ENCODE data around the gene TBC1D9.

DNA sequence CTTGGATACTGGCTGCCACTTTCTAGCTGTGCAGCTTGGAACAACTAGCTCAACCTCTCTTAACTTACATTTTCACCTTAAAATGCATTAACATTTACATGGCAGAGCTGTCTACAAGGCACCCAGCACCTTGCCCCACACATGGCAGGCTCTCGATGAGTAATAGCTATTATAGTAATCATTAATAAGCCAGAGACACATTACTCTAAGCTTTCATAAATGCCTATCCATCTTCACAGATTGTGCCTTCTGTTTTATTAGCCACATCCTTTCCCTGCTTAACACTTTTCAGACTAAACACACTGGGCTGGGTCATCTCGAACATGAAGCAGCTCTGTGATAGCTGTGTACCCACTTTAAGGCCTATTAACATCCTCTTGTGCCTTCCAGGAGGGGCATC lies 103.6 kb downstream of the TBC1D9 start:
- TF ChIP-seq, protein P1, sequence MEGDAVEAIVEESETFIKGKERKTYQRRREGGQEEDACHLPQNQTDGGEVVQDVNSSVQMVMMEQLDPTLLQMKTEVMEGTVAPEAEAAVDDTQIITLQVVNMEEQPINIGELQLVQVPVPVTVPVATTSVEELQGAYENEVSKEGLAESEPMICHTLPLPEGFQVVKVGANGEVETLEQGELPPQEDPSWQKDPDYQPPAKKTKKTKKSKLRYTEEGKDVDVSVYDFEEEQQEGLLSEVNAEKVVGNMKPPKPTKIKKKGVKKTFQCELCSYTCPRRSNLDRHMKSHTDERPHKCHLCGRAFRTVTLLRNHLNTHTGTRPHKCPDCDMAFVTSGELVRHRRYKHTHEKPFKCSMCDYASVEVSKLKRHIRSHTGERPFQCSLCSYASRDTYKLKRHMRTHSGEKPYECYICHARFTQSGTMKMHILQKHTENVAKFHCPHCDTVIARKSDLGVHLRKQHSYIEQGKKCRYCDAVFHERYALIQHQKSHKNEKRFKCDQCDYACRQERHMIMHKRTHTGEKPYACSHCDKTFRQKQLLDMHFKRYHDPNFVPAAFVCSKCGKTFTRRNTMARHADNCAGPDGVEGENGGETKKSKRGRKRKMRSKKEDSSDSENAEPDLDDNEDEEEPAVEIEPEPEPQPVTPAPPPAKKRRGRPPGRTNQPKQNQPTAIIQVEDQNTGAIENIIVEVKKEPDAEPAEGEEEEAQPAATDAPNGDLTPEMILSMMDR (IDR thresholded peaks at IDR 0.05) = no peak
- TF ChIP-seq RELA (CRISPR knock-in tag; IDR thresholded peaks at IDR 0.05; ENCODE audit: borderline replicate concordance) (no peak), TEAD4 (CRISPR knock-in tag; IDR thresholded peaks at IDR 0.05) (no peak), NR3C1 (CRISPR knock-in tag; conservative IDR thresholded peaks at IDR 0.05; ENCODE audit: low read depth) (no peak), ESRRA (CRISPR knock-in tag; IDR thresholded peaks at IDR 0.05; ENCODE audit: borderline replicate concordance) (no peak)
- TF ChIP-seq, protein P2, sequence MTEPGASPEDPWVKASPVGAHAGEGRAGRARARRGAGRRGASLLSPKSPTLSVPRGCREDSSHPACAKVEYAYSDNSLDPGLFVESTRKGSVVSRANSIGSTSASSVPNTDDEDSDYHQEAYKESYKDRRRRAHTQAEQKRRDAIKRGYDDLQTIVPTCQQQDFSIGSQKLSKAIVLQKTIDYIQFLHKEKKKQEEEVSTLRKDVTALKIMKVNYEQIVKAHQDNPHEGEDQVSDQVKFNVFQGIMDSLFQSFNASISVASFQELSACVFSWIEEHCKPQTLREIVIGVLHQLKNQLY (CRISPR knock-in tag; IDR thresholded peaks at IDR 0.05) = no peak
- TF ChIP-seq, protein P3, sequence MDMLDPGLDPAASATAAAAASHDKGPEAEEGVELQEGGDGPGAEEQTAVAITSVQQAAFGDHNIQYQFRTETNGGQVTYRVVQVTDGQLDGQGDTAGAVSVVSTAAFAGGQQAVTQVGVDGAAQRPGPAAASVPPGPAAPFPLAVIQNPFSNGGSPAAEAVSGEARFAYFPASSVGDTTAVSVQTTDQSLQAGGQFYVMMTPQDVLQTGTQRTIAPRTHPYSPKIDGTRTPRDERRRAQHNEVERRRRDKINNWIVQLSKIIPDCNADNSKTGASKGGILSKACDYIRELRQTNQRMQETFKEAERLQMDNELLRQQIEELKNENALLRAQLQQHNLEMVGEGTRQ (CRISPR knock-in tag; IDR thresholded peaks at IDR 0.05) = no peak
- TF ChIP-seq, protein P4, sequence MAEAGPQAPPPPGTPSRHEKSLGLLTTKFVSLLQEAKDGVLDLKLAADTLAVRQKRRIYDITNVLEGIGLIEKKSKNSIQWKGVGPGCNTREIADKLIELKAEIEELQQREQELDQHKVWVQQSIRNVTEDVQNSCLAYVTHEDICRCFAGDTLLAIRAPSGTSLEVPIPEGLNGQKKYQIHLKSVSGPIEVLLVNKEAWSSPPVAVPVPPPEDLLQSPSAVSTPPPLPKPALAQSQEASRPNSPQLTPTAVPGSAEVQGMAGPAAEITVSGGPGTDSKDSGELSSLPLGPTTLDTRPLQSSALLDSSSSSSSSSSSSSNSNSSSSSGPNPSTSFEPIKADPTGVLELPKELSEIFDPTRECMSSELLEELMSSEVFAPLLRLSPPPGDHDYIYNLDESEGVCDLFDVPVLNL (CRISPR knock-in tag; IDR thresholded peaks at IDR 0.05; ENCODE audit: borderline replicate concordance, low read depth) = no peak
- TF ChIP-seq, protein P5, sequence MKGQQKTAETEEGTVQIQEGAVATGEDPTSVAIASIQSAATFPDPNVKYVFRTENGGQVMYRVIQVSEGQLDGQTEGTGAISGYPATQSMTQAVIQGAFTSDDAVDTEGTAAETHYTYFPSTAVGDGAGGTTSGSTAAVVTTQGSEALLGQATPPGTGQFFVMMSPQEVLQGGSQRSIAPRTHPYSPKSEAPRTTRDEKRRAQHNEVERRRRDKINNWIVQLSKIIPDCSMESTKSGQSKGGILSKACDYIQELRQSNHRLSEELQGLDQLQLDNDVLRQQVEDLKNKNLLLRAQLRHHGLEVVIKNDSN (CRISPR knock-in tag; IDR thresholded peaks at IDR 0.05) = no peak
- TF ChIP-seq, protein P6, sequence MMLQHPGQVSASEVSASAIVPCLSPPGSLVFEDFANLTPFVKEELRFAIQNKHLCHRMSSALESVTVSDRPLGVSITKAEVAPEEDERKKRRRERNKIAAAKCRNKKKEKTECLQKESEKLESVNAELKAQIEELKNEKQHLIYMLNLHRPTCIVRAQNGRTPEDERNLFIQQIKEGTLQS (CRISPR knock-in tag; conservative IDR thresholded peaks at IDR 0.05) = no peak
- TF ChIP-seq, protein P7, sequence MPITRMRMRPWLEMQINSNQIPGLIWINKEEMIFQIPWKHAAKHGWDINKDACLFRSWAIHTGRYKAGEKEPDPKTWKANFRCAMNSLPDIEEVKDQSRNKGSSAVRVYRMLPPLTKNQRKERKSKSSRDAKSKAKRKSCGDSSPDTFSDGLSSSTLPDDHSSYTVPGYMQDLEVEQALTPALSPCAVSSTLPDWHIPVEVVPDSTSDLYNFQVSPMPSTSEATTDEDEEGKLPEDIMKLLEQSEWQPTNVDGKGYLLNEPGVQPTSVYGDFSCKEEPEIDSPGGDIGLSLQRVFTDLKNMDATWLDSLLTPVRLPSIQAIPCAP (CRISPR knock-in tag; IDR thresholded peaks at IDR 0.05) = no peak
- TF ChIP-seq, protein P8, sequence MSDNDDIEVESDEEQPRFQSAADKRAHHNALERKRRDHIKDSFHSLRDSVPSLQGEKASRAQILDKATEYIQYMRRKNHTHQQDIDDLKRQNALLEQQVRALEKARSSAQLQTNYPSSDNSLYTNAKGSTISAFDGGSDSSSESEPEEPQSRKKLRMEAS (CRISPR knock-in tag; IDR thresholded peaks at IDR 0.05) = no peak

Data from WTC11 (cell line).